GM19467 (cell line): ENCODE measurements around the gene CATSPER3.

Source experiments
- ATAC-seq: cut with Tn5 transposase; IDR thresholded peaks from one replicate; pipeline ENCODE4 v1.9.1; 2021; ENCODE audit warnings: mild to moderate bottlenecking, moderate library complexity; ENCODE audit not compliant: unreplicated experiment

CATSPER3 gene

DNA sequence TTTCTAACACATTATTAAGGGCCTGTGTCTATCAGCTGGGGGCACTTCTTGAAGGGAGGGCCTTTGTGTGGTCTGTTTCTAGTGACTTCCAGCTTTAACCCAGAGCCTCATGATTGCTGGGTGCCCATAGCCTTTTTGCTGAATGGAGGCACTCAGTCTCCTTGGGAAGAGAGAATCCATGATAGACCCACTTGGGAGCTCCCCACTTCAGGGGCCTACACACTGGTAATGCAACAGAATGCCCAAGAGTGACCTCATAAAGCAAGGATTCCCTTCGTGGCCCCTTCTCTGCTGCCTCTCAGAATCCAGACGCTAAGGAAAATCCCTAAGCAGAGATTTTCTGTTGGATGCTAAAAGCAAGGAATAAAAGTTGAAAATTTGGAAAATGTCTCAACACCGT is at the start of gene CATSPER3:
TSS of gene CATSPER3 (plus strand) at position 301 of the 400 bp plus-strand sequence. CDS start at position 386, 85 bp downstream.
- ATAC-seq: no peak

GRCh38 chr5:134918861-134919260 is 48.8 kb upstream of the CATSPER3 start:
- no peak for ATAC-seq

DNA sequence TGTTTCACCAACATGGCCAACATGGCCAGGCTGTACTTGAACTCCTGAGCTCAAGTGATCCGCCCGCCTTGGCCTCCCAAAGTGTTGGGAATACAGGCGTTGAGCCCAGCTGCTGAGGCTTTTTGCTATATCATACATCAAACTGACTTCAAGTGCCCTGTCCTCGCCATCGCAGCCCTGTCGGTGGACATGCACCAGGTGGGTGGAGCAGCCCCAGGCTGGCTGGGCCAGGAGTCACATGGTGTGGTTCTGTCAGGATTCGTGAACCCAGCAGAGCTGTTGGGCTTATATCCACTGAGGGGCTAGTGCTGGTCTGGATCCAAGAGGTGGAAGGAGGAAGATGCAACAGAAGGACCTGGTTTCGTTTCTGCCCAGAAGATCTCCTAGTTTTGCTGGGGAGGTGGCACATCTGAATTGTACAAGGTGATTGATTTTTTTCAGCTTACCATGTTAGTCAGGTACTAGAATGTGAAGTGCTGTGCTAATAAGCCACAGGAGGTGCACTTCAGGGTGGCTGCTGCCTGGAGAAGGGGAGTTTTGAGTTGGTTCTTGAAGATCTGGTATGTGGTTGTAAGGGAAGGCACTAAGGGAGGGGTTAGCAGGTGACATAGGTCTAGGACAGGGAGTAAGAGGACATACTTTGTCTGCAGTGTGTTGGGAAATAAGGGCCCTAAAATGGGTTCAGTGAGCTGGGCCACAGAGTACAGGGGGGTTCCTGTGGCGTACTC is 46.7 kb upstream of the CATSPER3 start:
- ATAC-seq: no peak

DNA sequence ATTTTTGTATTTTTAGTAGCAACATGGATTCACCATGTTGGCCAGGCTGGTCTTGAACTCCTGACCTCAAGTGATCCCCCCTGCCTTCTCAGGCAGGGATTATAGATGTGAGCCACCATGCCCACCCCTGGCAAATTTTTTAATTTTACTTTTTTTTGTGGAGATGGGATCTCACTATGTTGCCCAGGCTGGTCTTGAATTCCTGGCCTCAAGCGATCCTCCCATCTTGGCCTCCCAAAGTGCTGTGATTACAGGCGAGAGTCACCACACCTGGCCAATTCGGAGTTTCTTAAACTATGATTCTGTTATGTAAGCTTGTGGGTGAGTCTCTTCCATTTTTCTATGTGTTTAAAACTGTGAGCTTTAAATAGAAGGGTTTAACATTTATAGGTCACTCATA is 35.2 kb upstream of the CATSPER3 start:
- ATAC-seq: no peak

DNA sequence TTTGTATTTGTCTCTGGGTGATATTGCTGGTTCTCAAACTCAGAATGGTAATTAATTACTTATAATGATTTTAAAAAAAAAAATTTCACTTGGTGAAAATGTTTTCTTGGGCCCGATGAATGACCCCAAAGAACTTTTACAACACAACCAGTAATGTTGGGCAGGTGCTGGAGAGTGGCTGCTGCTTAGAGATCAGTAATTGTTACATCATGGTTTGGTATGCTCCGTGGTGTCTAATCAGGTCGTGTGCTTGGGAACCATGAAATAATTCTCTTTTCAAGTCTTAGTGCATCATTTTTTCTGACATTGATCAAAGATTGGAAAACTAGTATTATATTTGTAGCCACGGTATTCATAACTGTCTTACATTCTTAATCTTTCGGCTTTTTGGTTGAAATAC is 33.5 kb upstream of the CATSPER3 start:
- ATAC-seq: no peak

- ATAC-seq: no peak
These were observed 31.8 kb upstream of the CATSPER3 start for GRCh38 chr5:134935711-134936602.

GRCh38 chr5:134937526-134937925 is 30.2 kb upstream of the CATSPER3 start:
- ATAC-seq: no peak

GRCh38 chr5:134938030-134938429 is 29.7 kb upstream of the CATSPER3 start:
- no peak for ATAC-seq

DNA sequence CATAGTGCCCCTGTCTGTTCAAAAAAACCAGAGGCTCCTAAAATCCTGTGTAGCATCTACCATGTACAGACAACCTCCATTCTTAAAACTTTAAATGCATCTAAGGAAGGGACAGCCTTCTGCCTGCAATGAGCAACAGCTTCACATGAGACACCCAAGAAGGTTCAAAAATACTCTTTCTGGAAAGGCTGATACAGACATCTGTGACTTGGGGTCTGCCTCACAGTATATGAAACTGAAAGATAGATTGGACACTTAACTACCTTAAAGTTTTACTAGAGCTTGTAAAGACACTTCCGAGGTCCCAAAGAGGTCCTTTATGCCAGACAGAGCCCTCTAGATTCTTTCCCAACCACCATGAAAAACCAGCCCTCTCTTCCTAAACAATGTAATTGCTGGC is 28.2 kb upstream of the CATSPER3 start:
- no peak for ATAC-seq

- ATAC-seq: no peak
These were observed 24.2 kb upstream of the CATSPER3 start for GRCh38 chr5:134943547-134943946.

- no peak for ATAC-seq
These were observed 23.1 kb upstream of the CATSPER3 start for GRCh38 chr5:134944630-134945029.

DNA sequence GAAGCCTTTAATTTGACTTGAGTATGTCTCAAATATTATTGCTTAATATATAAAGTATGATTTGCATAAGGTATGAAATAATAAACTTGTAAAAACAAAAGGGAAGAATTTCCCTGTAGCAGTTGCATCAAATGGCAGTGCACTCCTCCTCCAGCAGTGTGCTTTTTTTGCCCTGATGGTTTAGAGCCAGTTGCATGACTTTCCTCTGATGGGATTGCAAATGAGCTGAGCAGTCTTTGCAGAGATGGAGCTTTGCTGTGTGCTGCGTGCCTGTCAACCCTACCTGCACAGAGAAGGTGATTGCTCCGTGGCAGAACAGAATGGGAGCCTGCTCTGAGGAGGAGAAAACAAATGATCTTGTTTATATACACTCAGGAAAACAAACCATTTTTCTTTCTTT is 22.7 kb upstream of the CATSPER3 start:
- no peak for ATAC-seq

- ATAC-seq: no peak
These were observed 18.8 kb upstream of the CATSPER3 start for GRCh38 chr5:134948911-134949310.

GRCh38 chr5:134949316-134949715 is 18.4 kb upstream of the CATSPER3 start:
- ATAC-seq: no peak

- no peak for ATAC-seq
These were observed 9.6 kb upstream of the CATSPER3 start for GRCh38 chr5:134957920-134958608.

GRCh38 chr5:134958755-134959154 is 9.0 kb upstream of the CATSPER3 start:
- ATAC-seq: no peak

DNA sequence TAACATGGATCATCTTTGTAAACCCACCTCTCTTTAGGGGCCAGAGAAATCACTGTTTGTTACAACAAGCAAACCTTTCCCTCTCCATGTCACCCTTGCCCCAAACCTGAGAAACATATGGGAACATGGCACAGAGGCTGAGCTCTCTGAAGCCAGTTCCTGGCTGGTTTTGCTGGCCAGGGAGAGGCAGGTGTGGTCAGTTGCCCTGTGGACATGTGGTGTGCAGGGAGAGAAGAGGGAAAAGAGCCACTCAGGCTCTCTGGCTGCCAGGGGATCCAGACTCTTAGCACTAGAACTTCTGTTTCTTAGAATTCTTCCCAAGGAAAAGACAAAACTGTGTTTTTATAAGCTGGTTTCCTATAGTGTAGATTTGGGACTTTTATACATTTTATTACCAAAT is 4.6 kb upstream of the CATSPER3 start:
- ATAC-seq: no peak

DNA sequence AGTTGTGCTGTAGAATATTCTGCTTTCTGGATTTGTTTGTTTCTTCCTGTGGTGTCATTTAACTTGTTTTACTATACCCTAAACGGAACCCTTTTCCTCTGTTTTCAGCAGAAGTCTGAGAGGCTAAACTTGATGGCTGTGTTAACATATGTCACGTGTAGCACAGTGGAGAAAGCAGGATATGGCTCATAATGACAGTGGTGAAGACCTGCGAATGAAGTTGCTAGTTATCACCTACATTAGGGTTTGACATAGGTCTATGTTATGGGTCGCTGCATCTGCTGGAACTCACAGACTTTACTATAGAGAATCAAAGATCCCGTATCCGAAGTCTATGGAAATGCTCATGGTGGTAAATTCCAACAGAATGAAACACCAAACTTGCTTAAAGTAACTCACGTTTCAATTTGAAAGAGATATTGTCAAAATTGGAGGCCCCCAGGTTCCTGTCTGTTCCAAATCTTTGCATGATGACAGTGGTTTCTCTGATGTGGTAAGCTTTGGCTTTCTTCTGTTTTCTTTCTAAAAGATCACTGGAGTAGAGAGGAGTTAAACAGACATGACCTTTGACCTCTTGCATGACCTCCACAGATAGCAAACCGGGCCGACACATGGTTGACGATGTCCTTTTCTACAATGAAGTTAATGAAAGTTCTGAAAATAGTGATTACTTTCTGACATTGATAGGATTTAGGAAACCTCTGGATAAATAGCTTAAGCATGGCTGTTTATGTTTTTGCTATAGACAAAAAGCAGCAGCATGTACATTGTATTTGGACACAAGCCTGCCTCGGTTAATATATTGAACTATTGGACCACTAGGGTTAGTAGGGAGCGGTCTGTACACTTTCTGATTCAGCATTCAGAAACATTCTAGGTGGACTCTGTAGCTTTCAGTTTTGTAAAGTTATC is 3.1 kb upstream of the CATSPER3 start:
- no peak for ATAC-seq

DNA sequence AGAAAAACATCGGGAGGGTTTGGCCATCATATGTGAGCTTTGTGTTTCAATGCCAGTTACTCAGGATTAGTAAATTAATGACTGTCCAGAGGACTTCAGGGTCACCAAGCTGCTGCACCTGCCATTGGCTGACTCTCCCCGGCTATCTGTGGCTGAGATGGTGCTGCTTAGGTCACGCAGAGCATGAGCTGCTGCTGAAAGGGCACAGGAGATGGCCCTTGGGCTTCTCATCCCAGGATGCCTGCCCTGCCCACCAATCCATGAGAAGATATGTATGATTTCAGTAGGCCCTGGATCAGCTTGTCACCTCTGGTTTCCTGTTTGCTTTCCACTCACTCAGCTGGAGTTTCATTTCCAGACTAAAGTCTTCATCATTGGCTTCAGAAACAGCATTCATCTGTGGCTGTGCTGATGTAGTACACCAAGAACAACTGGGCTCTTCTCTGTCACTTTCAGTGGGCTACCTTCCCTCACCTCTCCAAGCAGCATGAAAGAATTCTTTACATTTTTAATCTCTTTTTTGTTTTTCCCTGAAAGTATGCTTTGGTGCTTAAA is 2.4 kb upstream of the CATSPER3 start:
- ATAC-seq: no peak

DNA sequence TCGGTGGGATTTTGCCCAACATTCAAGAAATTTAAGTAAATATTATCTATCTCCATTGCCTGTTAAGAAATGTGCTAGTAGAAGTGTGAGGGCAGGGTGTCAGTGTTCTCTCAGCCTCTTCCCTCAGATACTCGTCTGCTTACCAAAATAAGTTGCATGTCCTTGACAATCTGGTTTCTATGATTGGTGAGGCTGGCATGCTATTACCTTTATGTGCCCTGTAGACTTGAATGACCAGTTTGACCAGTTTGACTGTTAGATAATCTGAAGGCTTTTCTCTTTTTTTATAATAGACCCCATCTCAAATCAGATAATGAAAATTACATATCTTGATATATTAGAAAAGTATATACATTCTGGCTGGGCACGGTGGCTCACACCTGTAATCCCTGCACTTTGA is 348 bp downstream of the CATSPER3 start:
- ATAC-seq: no peak
